PC-9 (cell line): ENCODE results near the gene PCDHGC3. TPM values are rescaled to one million over a fixed set of nuclear protein-coding genes. Genes with fewer than 3 reads are reported as not detected.

Experiments
- BruUV-seq: library from RNA; stranded (reverse); fragments of 400-500 nt; replicated peaks from 2 replicates; lab custom pipeline; 2021; lab: Mats Ljungman, UMichigan
- CTCF ChIA-PET: fragments of 300-600 bp; sonication (Branson Sonifier 250); formaldehyde crosslinking; loops from one replicate; lab custom pipeline; 2022; ENCODE audit warnings: antibody characterized with exemption; lab: Charles Lee
- POLR2A ChIA-PET: fragments of 300-600 bp; sonication (Branson Sonifier 250); formaldehyde crosslinking; loops from one replicate; lab custom pipeline; 2022; ENCODE audit warnings: antibody characterized with exemption; ENCODE audit not compliant: unreplicated experiment; lab: Charles Lee
- DNase-seq, 2 experiments: peaks; one replicate each; pipeline versions ENCODE4 v3.0.0 to v3.0.0-alpha.2; 2015 to 2022; ENCODE audit warnings: mixed read lengths in 1 of 2
- H2AFZ ChIP-seq: fragments of 200-600 bp; sonication (generic); 2 replicates; pipeline ENCODE4 v1.8.1; 2017; ENCODE audit warnings: antibody characterized with exemption
- H3F3A ChIP-seq: fragments of 200-600 bp; sonication (generic); 2 replicates; pipeline ENCODE4 v1.8.1; 2017; ENCODE audit warnings: antibody characterized with exemption, mild to moderate bottlenecking, low read depth; ENCODE audit not compliant: insufficient read depth
- H3K27ac ChIP-seq: fragments of 200-600 bp; sonication (generic); 2 replicates; pipeline ENCODE4 v1.6.1; 2016; ENCODE audit warnings: mixed run types
- H3K27me3 ChIP-seq: fragments of 200-600 bp; sonication (generic); 2 replicates; pipeline ENCODE4 v1.6.1; 2016; ENCODE audit warnings: low read depth, mixed run types; ENCODE audit not compliant: insufficient read depth
- H3K36me3 ChIP-seq: fragments of 200-600 bp; sonication (generic); 2 replicates; pipeline ENCODE4 v1.6.1; 2016; ENCODE audit warnings: low read depth, mixed run types
- H3K4me1 ChIP-seq: fragments of 200-600 bp; sonication (generic); replicated peaks from 2 replicates; pipeline ENCODE4 v1.6.1; 2016; ENCODE audit warnings: mixed run types; ENCODE audit not compliant: insufficient read depth
- H3K4me2 ChIP-seq: fragments of 200-600 bp; sonication (generic); 2 replicates; pipeline ENCODE4 v1.6.1; 2017; ENCODE audit warnings: mixed run types
- H3K4me3 ChIP-seq: fragments of 200-600 bp; sonication (generic); 2 replicates; pipeline ENCODE4 v1.6.1; 2016; ENCODE audit warnings: mixed run types
- H3K79me2 ChIP-seq: fragments of 200-600 bp; sonication (generic); 2 replicates; pipeline ENCODE4 v1.6.1; 2017; ENCODE audit warnings: low read depth, mixed run types
- H3K9me2 ChIP-seq: fragments of 200-600 bp; sonication (generic); 2 replicates; pipeline ENCODE4 v1.8.1; 2017; ENCODE audit warnings: mild to moderate bottlenecking; ENCODE audit not compliant: insufficient read depth
- H3K9me3 ChIP-seq: fragments of 200-600 bp; sonication (generic); 2 replicates; pipeline ENCODE4 v1.8.1; 2016; ENCODE audit warnings: low read depth; ENCODE audit not compliant: insufficient read depth
- H4K20me1 ChIP-seq: fragments of 200-600 bp; sonication (generic); 2 replicates; pipeline ENCODE4 v1.8.1; 2017; ENCODE audit not compliant: insufficient read depth
- CTCF ChIP-seq: fragments of 200-600 bp; sonication (generic); conservative IDR thresholded peaks from 2 replicates; pipeline ENCODE4 v1.6.1; 2017; ENCODE audit warnings: mixed run types, antibody characterized with exemption, mild to moderate bottlenecking, moderate library complexity
- EZH2 ChIP-seq: fragments of 200-600 bp; sonication (generic); IDR thresholded peaks from 2 replicates; pipeline ENCODE4 v1.8.0; 2017; ENCODE audit warnings: antibody characterized with exemption, low read depth
- intact Hi-C: fragments of 100-400 bp; cut with micrococcal nuclease; formaldehyde crosslinking; loops from one replicate; pipeline ENCODE4 v1.10.0; 2022; ENCODE audit not compliant: unreplicated experiment
- total RNA-seq: library from RNA; stranded (reverse); gene quantifications from 2 replicates; pipeline ENCODE4 v1.2.3, GENCODE V29; 2021

Gene PCDHGC3
- total RNA-seq, 1 experiment from 2014 or later: 0.50 TPM

GRCh38 chr5:141476132-141476911, 556 bp downstream of the PCDHGC3 start:
- peaks cover 10% of the 10 kb centered on the region for H3K27me3 ChIP-seq
- no peaks in the 10 kb centered on the region for H3K79me2 ChIP-seq
- no peaks in the 10 kb centered on the region for H3F3A ChIP-seq
- no peaks in the 10 kb centered on the region for H3K4me1 ChIP-seq
- CTCF ChIA-PET: interaction anchor here (0.6 kb wide), 1 partner anchor 1467 kb away, joined by 3 read pairs; no protein-coding TSS in a partner anchor
- H3K4me2 ChIP-seq: peak overlapping the region; percentile 78
- no peak overlapping the region for H3K27ac ChIP-seq
- TF ChIP-seq EZH2 (no peak), CTCF (no peak)
- peak in 1 of 2 experiments; percentile 16 for DNase-seq
- no peaks in the 10 kb centered on the region for H4K20me1 ChIP-seq
- BruUV-seq: no TSS peak
- POLR2A ChIA-PET: interaction anchor here (1.1 kb wide), 1 partner anchor 156 kb away, joined by 3 read pairs; the partner anchor contains the start of gene TAF7
- H3K36me3 ChIP-seq: no peaks in the 10 kb centered on the region
- no peaks in the 10 kb centered on the region for H3K9me2 ChIP-seq
- intact Hi-C loops: loop anchor here (5.0 kb wide), 1 partner anchor 46 kb away; no protein-coding TSS in a partner anchor
- peak overlapping the region; percentile 79 for H2AFZ ChIP-seq
- H3K4me3 ChIP-seq: peak overlapping the region; percentile 58
- no peaks in the 10 kb centered on the region for H3K9me3 ChIP-seq

- ChIA-PET POLR2A (no interaction called here), CTCF (interaction anchor here (0.6 kb wide), 1 partner anchor 1468 kb away, joined by 3 read pairs; no protein-coding TSS in a partner anchor)
- TF ChIP-seq EZH2 (no peak), CTCF (no peak)
- H3K4me1 ChIP-seq: no peaks in the 10 kb centered on the region
- H2AFZ ChIP-seq: no peak overlapping the region
- peak overlapping the region; percentile 78 for H3K4me2 ChIP-seq
- peak overlapping the region; percentile 58; the same call in 1 of the 2 replicates for H3K4me3 ChIP-seq
- BruUV-seq: no TSS peak
- peaks cover 10% of the 10 kb centered on the region for H3K27me3 ChIP-seq
- no peaks in the 10 kb centered on the region for H3K79me2 ChIP-seq
- H3K36me3 ChIP-seq: no peaks in the 10 kb centered on the region
- no peak for DNase-seq
- H4K20me1 ChIP-seq: no peaks in the 10 kb centered on the region
- H3F3A ChIP-seq: no peaks in the 10 kb centered on the region
- no peaks in the 10 kb centered on the region for H3K9me2 ChIP-seq
- no peak overlapping the region for H3K27ac ChIP-seq
- intact Hi-C loops: loop anchor here (5.0 kb wide), 1 partner anchor 45 kb away; no protein-coding TSS in a partner anchor
- no peaks in the 10 kb centered on the region for H3K9me3 ChIP-seq
Measured at GRCh38 chr5:141477044-141477575, 1.3 kb downstream of the PCDHGC3 start.

GRCh38 chr5:141477815-141478214, 2.0 kb downstream of the PCDHGC3 start:
- no peak overlapping the region for H3K4me3 ChIP-seq
- H3K36me3 ChIP-seq: no peaks in the 10 kb centered on the region
- no peak overlapping the region for H3K27ac ChIP-seq
- CTCF ChIA-PET: interaction anchor here (0.9 kb wide), 1 partner anchor 12 kb away, joined by 5 read pairs; no protein-coding TSS in a partner anchor
- no peaks in the 10 kb centered on the region for H3K9me2 ChIP-seq
- POLR2A ChIA-PET: no interaction called here
- H3K9me3 ChIP-seq: no peaks in the 10 kb centered on the region
- no peak overlapping the region for H3K4me2 ChIP-seq
- no peaks in the 10 kb centered on the region for H3F3A ChIP-seq
- no peaks in the 10 kb centered on the region for H3K4me1 ChIP-seq
- BruUV-seq: no TSS peak
- peaks cover 10% of the 10 kb centered on the region for H3K27me3 ChIP-seq
- no peaks in the 10 kb centered on the region for H3K79me2 ChIP-seq
- no peak for DNase-seq
- no peaks in the 10 kb centered on the region for H4K20me1 ChIP-seq
- intact Hi-C loops: loop anchor here (5.0 kb wide), 1 partner anchor 44 kb away; no protein-coding TSS in a partner anchor
- TF ChIP-seq EZH2 (no peak), CTCF (no peak)
- no peak overlapping the region for H2AFZ ChIP-seq
